MM.1S (cell line): ENCODE results near the gene LRP5.

Source experiments
- DNase-seq: peaks from one replicate; pipeline ENCODE4 v3.0.0-alpha.2; 2015
- H2AFZ ChIP-seq: fragments of 300-600 bp; sonication (generic); 2 replicates; pipeline ENCODE4 v1.6.0; 2016; ENCODE audit warnings: antibody characterized with exemption, low read length
- H3F3A ChIP-seq: fragments of 300-600 bp; sonication (generic); 2 replicates; pipeline ENCODE4 v1.6.1; 2016; ENCODE audit warnings: mild to moderate bottlenecking, antibody characterized with exemption, low read length, moderate library complexity, mixed read lengths; ENCODE audit not compliant: insufficient read depth
- H3K27ac ChIP-seq: fragments of 300-600 bp; sonication (generic); 2 replicates; pipeline ENCODE4 v1.5.1; 2016; ENCODE audit warnings: mild to moderate bottlenecking, low read length
- H3K27me3 ChIP-seq: fragments of 300-600 bp; sonication (generic); replicated peaks from 2 replicates; pipeline ENCODE4 v1.6.0; 2016; ENCODE audit warnings: low read length; ENCODE audit not compliant: insufficient read depth
- H3K36me3 ChIP-seq: fragments of 300-600 bp; sonication (generic); replicated peaks from 2 replicates; pipeline ENCODE4 v1.6.1; 2016; ENCODE audit warnings: mild to moderate bottlenecking, low read length, mixed read lengths; ENCODE audit not compliant: insufficient read depth
- H3K4me1 ChIP-seq: fragments of 300-600 bp; sonication (generic); 2 replicates; pipeline ENCODE4 v1.6.1; 2016; ENCODE audit warnings: low read length, mixed read lengths
- H3K4me2 ChIP-seq: fragments of 300-600 bp; sonication (generic); 2 replicates; pipeline ENCODE4 v1.6.0; 2016; ENCODE audit warnings: low read depth, low read length
- H3K4me3 ChIP-seq: fragments of 300-600 bp; sonication (generic); 2 replicates; pipeline ENCODE4 v1.5.1; 2016; ENCODE audit warnings: low read length, mixed read lengths
- H3K79me2 ChIP-seq: fragments of 300-600 bp; sonication (generic); 2 replicates; pipeline ENCODE4 v1.6.1; 2016; ENCODE audit warnings: mixed run types, low read length, mixed read lengths
- H3K9ac ChIP-seq: fragments of 300-600 bp; sonication (generic); 2 replicates; pipeline ENCODE4 v1.6.1; 2016; ENCODE audit warnings: low read length, mixed read lengths
- H3K9me2 ChIP-seq: fragments of 300-600 bp; sonication (generic); replicated peaks from 2 replicates; pipeline ENCODE4 v1.6.1; 2016; ENCODE audit warnings: mild to moderate bottlenecking, low read length, mixed read lengths; ENCODE audit not compliant: insufficient read depth
- H3K9me3 ChIP-seq: fragments of 300-600 bp; sonication (generic); replicated peaks from 2 replicates; pipeline ENCODE4 v1.6.1; 2016; ENCODE audit warnings: mild to moderate bottlenecking, low read length, mixed read lengths; ENCODE audit not compliant: insufficient read depth
- H4K20me1 ChIP-seq: fragments of 300-600 bp; sonication (generic); 2 replicates; pipeline ENCODE4 v1.6.1; 2016; ENCODE audit warnings: mild to moderate bottlenecking, low read length, moderate library complexity, mixed read lengths; ENCODE audit not compliant: insufficient read depth
- EZH2 ChIP-seq: fragments of 300-600 bp; sonication (generic); optimal IDR thresholded peaks from 2 replicates; pipeline ENCODE3; 2017; ENCODE audit warnings: low read depth, mild to moderate bottlenecking, antibody characterized with exemption, low read length, mixed read lengths
- EZH2phosphoT487 ChIP-seq: fragments of 300-600 bp; sonication (generic); IDR thresholded peaks from 2 replicates; pipeline ENCODE4 v1.6.1; 2018; ENCODE audit warnings: antibody characterized with exemption, low read length
- TF ChIP-seq, protein P1 (sequence below): fragments of 300-600 bp; sonication (generic); IDR thresholded peaks from 2 replicates; pipeline ENCODE4 v1.5.1; 2016; ENCODE audit warnings: antibody characterized with exemption, low read length, mixed read lengths

LRP5 gene

GRCh38 chr11:68352591-68352990, 40.2 kb downstream of the LRP5 start:
- TF ChIP-seq, protein P1, sequence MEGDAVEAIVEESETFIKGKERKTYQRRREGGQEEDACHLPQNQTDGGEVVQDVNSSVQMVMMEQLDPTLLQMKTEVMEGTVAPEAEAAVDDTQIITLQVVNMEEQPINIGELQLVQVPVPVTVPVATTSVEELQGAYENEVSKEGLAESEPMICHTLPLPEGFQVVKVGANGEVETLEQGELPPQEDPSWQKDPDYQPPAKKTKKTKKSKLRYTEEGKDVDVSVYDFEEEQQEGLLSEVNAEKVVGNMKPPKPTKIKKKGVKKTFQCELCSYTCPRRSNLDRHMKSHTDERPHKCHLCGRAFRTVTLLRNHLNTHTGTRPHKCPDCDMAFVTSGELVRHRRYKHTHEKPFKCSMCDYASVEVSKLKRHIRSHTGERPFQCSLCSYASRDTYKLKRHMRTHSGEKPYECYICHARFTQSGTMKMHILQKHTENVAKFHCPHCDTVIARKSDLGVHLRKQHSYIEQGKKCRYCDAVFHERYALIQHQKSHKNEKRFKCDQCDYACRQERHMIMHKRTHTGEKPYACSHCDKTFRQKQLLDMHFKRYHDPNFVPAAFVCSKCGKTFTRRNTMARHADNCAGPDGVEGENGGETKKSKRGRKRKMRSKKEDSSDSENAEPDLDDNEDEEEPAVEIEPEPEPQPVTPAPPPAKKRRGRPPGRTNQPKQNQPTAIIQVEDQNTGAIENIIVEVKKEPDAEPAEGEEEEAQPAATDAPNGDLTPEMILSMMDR: no peak
- TF ChIP-seq EZH2 (no peak), EZH2phosphoT487 (no peak)
- no peaks in the 10 kb centered on the region for H3K36me3 ChIP-seq
- no peak overlapping the region for H3K27ac ChIP-seq
- no peaks in the 10 kb centered on the region for H4K20me1 ChIP-seq
- H3F3A ChIP-seq: no peaks in the 10 kb centered on the region
- H3K4me3 ChIP-seq: no peak overlapping the region
- H3K4me1 ChIP-seq: no peaks in the 10 kb centered on the region
- no peaks in the 10 kb centered on the region for H3K27me3 ChIP-seq
- H3K79me2 ChIP-seq: no peaks in the 10 kb centered on the region
- no peak overlapping the region for H2AFZ ChIP-seq
- H3K9ac ChIP-seq: no peak overlapping the region
- no peaks in the 10 kb centered on the region for H3K9me3 ChIP-seq
- no peak for DNase-seq
- H3K9me2 ChIP-seq: no peaks in the 10 kb centered on the region
- H3K4me2 ChIP-seq: no peak overlapping the region

- Histone ChIP-seq H3K27ac (no peak overlapping the region), H3K36me3 (no peaks in the 10 kb centered on the region), H3K4me3 (no peak overlapping the region), H3K79me2 (no peaks in the 10 kb centered on the region), H3K4me2 (no peak overlapping the region), H3K9ac (no peak overlapping the region), H3F3A (no peaks in the 10 kb centered on the region), H2AFZ (no peak overlapping the region), H4K20me1 (no peaks in the 10 kb centered on the region), H3K27me3 (no peaks in the 10 kb centered on the region), H3K9me2 (no peaks in the 10 kb centered on the region), H3K9me3 (no peaks in the 10 kb centered on the region), H3K4me1 (no peaks in the 10 kb centered on the region)
- TF ChIP-seq EZH2phosphoT487 (no peak), EZH2 (no peak)
- TF ChIP-seq, protein P1: no peak
- DNase-seq: no peak
Measured at GRCh38 chr11:68353118-68353517, 40.7 kb downstream of the LRP5 start.

GRCh38 chr11:68353669-68354068, 41.3 kb downstream of the LRP5 start:
- no peaks in the 10 kb centered on the region for H3F3A ChIP-seq
- no peak for DNase-seq
- H4K20me1 ChIP-seq: no peaks in the 10 kb centered on the region
- H3K4me1 ChIP-seq: no peaks in the 10 kb centered on the region
- H3K4me2 ChIP-seq: no peak overlapping the region
- no peaks in the 10 kb centered on the region for H3K9me2 ChIP-seq
- H3K9me3 ChIP-seq: no peaks in the 10 kb centered on the region
- H3K27ac ChIP-seq: no peak overlapping the region
- no peaks in the 10 kb centered on the region for H3K27me3 ChIP-seq
- no peaks in the 10 kb centered on the region for H3K79me2 ChIP-seq
- H2AFZ ChIP-seq: no peak overlapping the region
- H3K9ac ChIP-seq: no peak overlapping the region
- TF ChIP-seq, protein P1: no peak
- no peak for TF ChIP-seq EZH2
- TF ChIP-seq EZH2phosphoT487: no peak
- no peaks in the 10 kb centered on the region for H3K36me3 ChIP-seq
- H3K4me3 ChIP-seq: no peak overlapping the region
